ENCODE data around the gene CACNA1C. TPM values are rescaled to one million over a fixed set of nuclear protein-coding genes. Genes with fewer than 3 reads are reported as not detected.

Gene CACNA1C
- total RNA-seq, 1 donor from 2014 or later = 1.3 TPM

DNA sequence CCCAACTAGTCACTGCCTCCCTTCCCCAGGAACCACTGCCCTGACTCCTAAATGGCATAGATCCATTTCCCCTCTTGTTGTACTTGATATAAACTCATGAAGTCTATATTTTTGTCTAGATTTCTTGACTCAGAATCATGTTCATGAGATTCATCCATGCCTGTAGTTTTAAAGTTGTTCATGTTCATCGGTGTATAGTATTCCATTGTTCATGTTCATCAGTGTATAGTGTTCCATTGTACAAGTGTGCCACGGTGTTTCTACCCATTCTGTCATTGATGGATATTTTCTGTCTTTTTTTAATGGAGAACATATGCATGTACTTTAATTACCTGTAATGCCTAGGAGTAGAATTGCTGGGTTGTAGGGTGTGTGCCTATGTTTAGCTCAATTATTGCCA lies 261.7 kb downstream of the CACNA1C start:
- H3K27me3 ChIP-seq (ENCODE audit: control insufficient read depth, insufficient read depth, low read length) = no peaks in the 10 kb centered on the region
- H3K4me3 ChIP-seq (ENCODE audit: low read depth, low read length) = no peak overlapping the region
- no peak for DNase-seq (ENCODE audit: low read depth)
- no peaks in the 10 kb centered on the region for H3K36me3 ChIP-seq (ENCODE audit: control insufficient read depth, insufficient read depth, low read length)
- TF ChIP-seq, protein P1, sequence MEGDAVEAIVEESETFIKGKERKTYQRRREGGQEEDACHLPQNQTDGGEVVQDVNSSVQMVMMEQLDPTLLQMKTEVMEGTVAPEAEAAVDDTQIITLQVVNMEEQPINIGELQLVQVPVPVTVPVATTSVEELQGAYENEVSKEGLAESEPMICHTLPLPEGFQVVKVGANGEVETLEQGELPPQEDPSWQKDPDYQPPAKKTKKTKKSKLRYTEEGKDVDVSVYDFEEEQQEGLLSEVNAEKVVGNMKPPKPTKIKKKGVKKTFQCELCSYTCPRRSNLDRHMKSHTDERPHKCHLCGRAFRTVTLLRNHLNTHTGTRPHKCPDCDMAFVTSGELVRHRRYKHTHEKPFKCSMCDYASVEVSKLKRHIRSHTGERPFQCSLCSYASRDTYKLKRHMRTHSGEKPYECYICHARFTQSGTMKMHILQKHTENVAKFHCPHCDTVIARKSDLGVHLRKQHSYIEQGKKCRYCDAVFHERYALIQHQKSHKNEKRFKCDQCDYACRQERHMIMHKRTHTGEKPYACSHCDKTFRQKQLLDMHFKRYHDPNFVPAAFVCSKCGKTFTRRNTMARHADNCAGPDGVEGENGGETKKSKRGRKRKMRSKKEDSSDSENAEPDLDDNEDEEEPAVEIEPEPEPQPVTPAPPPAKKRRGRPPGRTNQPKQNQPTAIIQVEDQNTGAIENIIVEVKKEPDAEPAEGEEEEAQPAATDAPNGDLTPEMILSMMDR (IDR thresholded peaks at IDR 0.05; ENCODE audit: insufficient read depth, low read length, poor library complexity, severe bottlenecking) = no peak

DNA sequence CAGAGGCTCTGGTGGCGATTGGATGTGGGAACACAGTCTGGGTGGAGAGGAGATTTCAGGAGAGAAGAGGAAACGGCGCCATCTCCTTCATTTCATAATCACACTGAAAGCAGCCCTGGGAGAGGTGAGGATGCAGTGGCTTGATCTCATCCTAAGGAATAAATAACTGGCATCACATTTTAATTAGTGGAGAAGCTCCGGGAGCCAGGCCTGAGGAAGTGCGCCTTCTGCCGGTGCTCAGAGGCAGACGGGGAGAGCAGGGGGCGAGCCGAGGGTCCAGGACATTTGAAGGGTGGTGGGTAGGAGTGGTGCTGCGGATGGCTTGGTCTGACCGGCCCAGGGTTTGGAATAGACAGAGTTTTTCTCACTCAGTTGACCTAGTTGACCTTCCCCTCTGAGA lies 265.0 kb downstream of the CACNA1C start:
- TF ChIP-seq, protein P1 (IDR thresholded peaks at IDR 0.05; ENCODE audit: insufficient read depth, low read length, poor library complexity, severe bottlenecking) = no peak
- no peak overlapping the region for H3K4me3 ChIP-seq (ENCODE audit: low read depth, low read length)
- DNase-seq (ENCODE audit: low read depth) = no peak
- no peaks in the 10 kb centered on the region for H3K27me3 ChIP-seq (ENCODE audit: control insufficient read depth, insufficient read depth, low read length)
- H3K36me3 ChIP-seq (ENCODE audit: control insufficient read depth, insufficient read depth, low read length) = no peaks in the 10 kb centered on the region

DNA sequence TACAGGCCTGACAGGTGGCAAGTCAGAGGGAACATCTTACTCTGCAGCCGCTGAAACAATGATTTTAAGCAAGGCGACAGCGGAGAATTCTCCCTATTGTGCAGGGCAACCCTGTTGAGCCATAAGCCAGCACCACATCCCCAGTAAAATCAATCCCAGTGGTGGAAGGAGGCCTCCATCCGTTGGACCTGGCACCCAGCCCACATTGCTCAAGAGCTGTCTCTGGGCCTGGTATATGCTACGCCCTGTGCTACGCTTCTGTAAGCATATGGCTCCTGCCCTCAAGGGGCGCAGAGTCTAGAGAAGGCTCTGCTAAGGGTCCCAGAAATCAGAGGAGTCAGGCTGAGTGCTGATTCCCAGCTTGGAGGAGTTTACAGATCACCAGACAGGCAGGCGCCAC lies 265.5 kb downstream of the CACNA1C start:
- no peaks in the 10 kb centered on the region for H3K27me3 ChIP-seq (ENCODE audit: control insufficient read depth, insufficient read depth, low read length)
- no peak overlapping the region for H3K4me3 ChIP-seq (ENCODE audit: low read depth, low read length)
- no peak for DNase-seq (ENCODE audit: low read depth)
- TF ChIP-seq, protein P1 (IDR thresholded peaks at IDR 0.05; ENCODE audit: insufficient read depth, low read length, poor library complexity, severe bottlenecking) = no peak
- no peaks in the 10 kb centered on the region for H3K36me3 ChIP-seq (ENCODE audit: control insufficient read depth, insufficient read depth, low read length)

DNA sequence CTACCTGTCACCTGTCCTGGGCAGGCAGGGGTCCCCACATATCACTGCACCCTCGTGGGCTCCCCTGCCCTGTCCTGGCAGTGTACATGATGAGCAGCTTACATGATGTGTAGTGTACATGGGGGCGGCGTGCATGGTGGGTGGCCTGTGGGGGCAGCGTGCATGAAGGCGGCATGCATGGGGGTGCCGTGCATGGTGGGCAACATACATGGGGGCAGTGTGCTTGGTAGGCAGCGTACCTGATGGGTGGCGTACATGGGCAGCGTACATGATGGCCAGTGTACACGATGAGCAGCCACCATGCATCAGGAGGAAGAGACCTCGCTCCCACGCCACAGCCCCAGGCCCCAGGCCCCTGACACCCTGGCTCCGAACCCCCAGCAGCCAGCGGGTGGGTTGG lies 266.3 kb downstream of the CACNA1C start:
- TF ChIP-seq, protein P1 (IDR thresholded peaks at IDR 0.05; ENCODE audit: insufficient read depth, low read length, poor library complexity, severe bottlenecking) = no peak
- DNase-seq (ENCODE audit: low read depth) = no peak
- Histone ChIP-seq H3K4me3 (ENCODE audit: low read depth, low read length) (no peak overlapping the region), H3K36me3 (ENCODE audit: control insufficient read depth, insufficient read depth, low read length) (no peaks in the 10 kb centered on the region), H3K27me3 (ENCODE audit: control insufficient read depth, insufficient read depth, low read length) (no peaks in the 10 kb centered on the region)

DNA sequence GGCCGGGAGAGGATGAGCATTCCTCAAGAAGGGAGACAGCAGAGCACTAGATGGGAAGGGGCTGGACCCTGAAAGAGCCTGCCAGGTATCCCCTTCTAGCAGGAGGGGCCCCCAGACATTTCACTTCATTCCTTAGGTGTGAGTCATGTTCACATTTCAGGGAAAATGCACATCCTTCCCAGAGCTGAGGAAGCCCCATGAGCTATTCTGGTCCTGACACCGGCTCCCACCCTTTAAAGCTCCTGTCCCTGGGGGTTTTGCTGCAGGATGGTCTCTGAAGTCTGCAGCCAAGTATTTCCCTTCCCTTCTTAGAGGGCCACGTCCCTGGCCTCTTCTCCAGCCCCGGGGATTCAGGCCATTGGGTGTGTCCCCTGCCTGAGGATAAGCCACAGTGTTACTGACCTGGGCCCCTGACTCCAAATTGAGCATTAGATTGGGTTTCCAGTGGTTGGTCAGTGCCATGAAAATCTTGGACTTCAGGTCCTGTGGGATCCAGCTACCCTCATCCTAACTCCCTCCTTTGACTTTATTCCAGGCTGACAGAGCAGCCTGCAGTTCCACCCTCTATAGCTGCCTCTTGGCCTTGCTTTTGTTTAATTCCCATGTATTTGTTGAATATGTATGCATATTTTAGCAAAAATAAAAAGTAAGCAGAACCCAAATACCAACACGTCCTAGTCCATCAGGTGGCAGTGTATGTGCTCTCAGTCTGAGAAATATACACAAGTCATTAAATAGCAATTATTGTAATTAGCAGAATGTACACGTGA lies 267.1 kb downstream of the CACNA1C start:
- no peak for DNase-seq (ENCODE audit: low read depth)
- TF ChIP-seq, protein P1 (IDR thresholded peaks at IDR 0.05; ENCODE audit: insufficient read depth, low read length, poor library complexity, severe bottlenecking) = no peak
- H3K36me3 ChIP-seq (ENCODE audit: control insufficient read depth, insufficient read depth, low read length) = no peaks in the 10 kb centered on the region

DNA sequence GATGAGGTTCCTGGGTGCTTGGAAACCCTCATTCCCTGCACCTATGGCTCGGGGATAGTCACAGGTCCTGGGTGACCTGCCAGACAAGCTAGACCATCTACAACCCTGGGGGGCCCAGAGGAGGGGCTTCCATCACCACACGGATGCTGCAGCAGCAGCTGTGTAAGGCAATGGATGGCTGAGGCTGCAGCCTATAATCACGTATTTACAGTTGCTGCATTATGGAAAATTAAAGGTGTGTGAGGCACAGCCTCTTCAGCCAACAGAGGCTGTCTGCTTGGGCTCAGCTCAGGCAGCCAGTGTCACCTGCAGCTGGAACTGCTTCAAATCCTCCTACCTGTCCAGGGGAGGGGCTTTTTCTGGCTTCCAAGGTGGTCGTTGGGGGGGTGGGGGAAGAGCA lies 268.1 kb downstream of the CACNA1C start:
- TF ChIP-seq, protein P1 (IDR thresholded peaks at IDR 0.05; ENCODE audit: insufficient read depth, low read length, poor library complexity, severe bottlenecking) = no peak
- Histone ChIP-seq H3K36me3 (ENCODE audit: control insufficient read depth, insufficient read depth, low read length) (no peaks in the 10 kb centered on the region), H3K27me3 (ENCODE audit: control insufficient read depth, insufficient read depth, low read length) (no peaks in the 10 kb centered on the region), H3K4me3 (ENCODE audit: low read depth, low read length) (no peak overlapping the region)
- DNase-seq (ENCODE audit: low read depth) = no peak

More for the DNA sequence above, 267.1 kb downstream of the CACNA1C start:
- Histone ChIP-seq H3K4me3 (ENCODE audit: low read depth, low read length) (no peak overlapping the region), H3K27me3 (ENCODE audit: control insufficient read depth, insufficient read depth, low read length) (no peaks in the 10 kb centered on the region)

All from kidney epithelial cell (primary cell).